Spleen (tissue), 11 donors: ENCODE results near the gene DENND1A. TPM values are rescaled to one million over a fixed set of nuclear protein-coding genes. Genes with fewer than 3 reads are reported as not detected.
A peak's percentile ranks its signal among the peaks of the same experiment; 100 is the strongest.

Experiments used
- DNase-seq: peaks from one replicate; pipeline ENCODE4 v3.0.0-alpha.2; 2020
- H3K27ac ChIP-seq, 8 donors: fragments of 200-600 bp; sonication (generic) in 7 of 8; 1 replicate in 4 of 8; 2 replicates in 4 of 8; pipeline versions ENCODE4 v1.5.0 to v1.8.0; 2016 to 2021; ENCODE audit warnings: inconsistent platforms in 4 of 8, mild to moderate bottlenecking in 4 of 8, moderate library complexity in 1 of 8
- H3K27me3 ChIP-seq, 7 donors: fragments of 200-600 bp; sonication (generic) in 6 of 7; replicated peaks in 1 of 7; 1 replicate in 4 of 7; 2 replicates in 3 of 7; pipeline versions ENCODE4 v1.5.0 to v1.8.0; 2016 to 2021; ENCODE audit warnings: inconsistent platforms in 3 of 7, mild to moderate bottlenecking in 1 of 7
- H3K36me3 ChIP-seq, 6 donors: fragments of 200-600 bp; sonication (generic) in 5 of 6; 1 replicate in 4 of 6; 2 replicates in 2 of 6; pipeline versions ENCODE4 v1.5.0 to v1.8.0; 2016 to 2021; ENCODE audit warnings: inconsistent platforms in 2 of 6
- H3K4me1 ChIP-seq, 6 donors: fragments of 200-600 bp; sonication (generic) in 5 of 6; 1 replicate in 3 of 6; 2 replicates in 3 of 6; pipeline versions ENCODE4 v1.5.0 to v1.8.0; 2016 to 2021; ENCODE audit warnings: inconsistent platforms in 3 of 6
- H3K4me3 ChIP-seq, 8 donors: fragments of 200-600 bp; sonication (generic) in 7 of 8; 1 replicate in 4 of 8; 2 replicates in 4 of 8; pipeline versions ENCODE4 v1.5.0 to v1.8.0; 2016 to 2021; ENCODE audit warnings: inconsistent platforms in 4 of 8, mild to moderate bottlenecking in 4 of 8, moderate library complexity in 2 of 8
- H3K9me3 ChIP-seq, 8 donors: fragments of 200-600 bp; sonication (generic) in 7 of 8; 1 replicate in 4 of 8; 2 replicates in 4 of 8; pipeline versions ENCODE4 v1.5.0 to v1.8.0; 2016 to 2021; ENCODE audit warnings: inconsistent platforms in 4 of 8
- POLR2A ChIP-seq, 3 donors: fragments of 450-650 bp; IDR thresholded peaks; one replicate each; pipeline ENCODE4 v1.5.1; 2017; ENCODE audit warnings: antibody characterized with exemption in 3 of 3, mild to moderate bottlenecking in 1 of 3
- POLR2AphosphoS5 ChIP-seq, 3 donors: sonication (generic); formaldehyde crosslinking; IDR thresholded peaks; one replicate each; pipeline ENCODE4 v1.5.1; 2017; ENCODE audit warnings: antibody characterized with exemption in 3 of 3
- WGBS, 5 donors: extraction: QIAGEN DNeasy Blood & Tissue Kit in 3 of 5; methylation state at CpG; one replicate each; pipeline versions ENCODE4 v1.1.5 to v1.1.7; 2013 to 2018; 5-methylcytosine and 5-hydroxymethylcytosine counted together
- intact Hi-C: fragments of 100-400 bp; cut with DNase I; formaldehyde crosslinking; loops from one replicate; pipeline ENCODE4 v1.15.0; 2023; ENCODE audit warnings: low total_unique reads
- polyA plus RNA-seq, 3 donors: library from polyadenylated mRNA; stranded (reverse); fragments of 200-250 nt; gene quantifications; one replicate each; pipeline ENCODE4 v1.2.1, GENCODE V29; 2013
- total RNA-seq, 7 donors: library from RNA; depleted of rRNA in 3 of 7; stranded (reverse); fragments of >200 nt in 3 of 7; fragmentation: NEBNext Ultra II Directional in 4 of 7; extraction: Animal tissue kit (Norgen Biotek cat#: 25700) in 4 of 7; gene quantifications; one replicate each; pipeline versions ENCODE4 v1.1.0 to v1.2.1, GENCODE V29; 2016 to 2021
- TF ChIP-seq, protein P1 (sequence below), 11 experiments: fragments of 200-600 bp in 7 of 11; fragments of 450-650 bp in 4 of 11; sonication (generic) in 4 of 11; IDR thresholded peaks in 8 of 11; conservative IDR thresholded peaks in 3 of 11; 1 replicate in 7 of 11; 2 replicates in 4 of 11; pipeline versions ENCODE4 v1.4.0 to v1.8.0; 2016 to 2021; ENCODE audit warnings: antibody characterized with exemption in 11 of 11, inconsistent platforms in 4 of 11, mild to moderate bottlenecking in 1 of 11
- donor health status: healthy with polysubstance abuse.
- donor health status: DM: no; HTN: no; CAD: no; lungs with moderate emphysema.
- donor health status: DM: no; HTN: no; CAD: no.
- donor health status: Bipolar disorder and iron deficiency.
- donor health status: healthy.
- donor health status: DM: no; HTN: no; CAD: no.
- donor health status: DM: yes; HTN: yes; CAD: no.

DENND1A gene
- total and polyA plus RNA-seq, 10 donors, result 5.4 to 59.3 (median 48.8) TPM

- WGBS, 5 donors, result 14 to 23% (median 18%) methylated on average over 2 of the region's 2 CpGs
- TF ChIP-seq, protein P1, sequence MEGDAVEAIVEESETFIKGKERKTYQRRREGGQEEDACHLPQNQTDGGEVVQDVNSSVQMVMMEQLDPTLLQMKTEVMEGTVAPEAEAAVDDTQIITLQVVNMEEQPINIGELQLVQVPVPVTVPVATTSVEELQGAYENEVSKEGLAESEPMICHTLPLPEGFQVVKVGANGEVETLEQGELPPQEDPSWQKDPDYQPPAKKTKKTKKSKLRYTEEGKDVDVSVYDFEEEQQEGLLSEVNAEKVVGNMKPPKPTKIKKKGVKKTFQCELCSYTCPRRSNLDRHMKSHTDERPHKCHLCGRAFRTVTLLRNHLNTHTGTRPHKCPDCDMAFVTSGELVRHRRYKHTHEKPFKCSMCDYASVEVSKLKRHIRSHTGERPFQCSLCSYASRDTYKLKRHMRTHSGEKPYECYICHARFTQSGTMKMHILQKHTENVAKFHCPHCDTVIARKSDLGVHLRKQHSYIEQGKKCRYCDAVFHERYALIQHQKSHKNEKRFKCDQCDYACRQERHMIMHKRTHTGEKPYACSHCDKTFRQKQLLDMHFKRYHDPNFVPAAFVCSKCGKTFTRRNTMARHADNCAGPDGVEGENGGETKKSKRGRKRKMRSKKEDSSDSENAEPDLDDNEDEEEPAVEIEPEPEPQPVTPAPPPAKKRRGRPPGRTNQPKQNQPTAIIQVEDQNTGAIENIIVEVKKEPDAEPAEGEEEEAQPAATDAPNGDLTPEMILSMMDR (IDR thresholded peaks at IDR 0.05 in 8 of 11, conservative IDR thresholded peaks at IDR 0.05 in 3 of 11), result no peak
- TF ChIP-seq POLR2AphosphoS5 (IDR thresholded peaks at IDR 0.05) (no peak), POLR2A (IDR thresholded peaks at IDR 0.05) (no peak)
- DNase-seq, result no peak
- peaks cover 20 to 83% (median 63%) of the 10 kb centered on the region in 6 donors for H3K4me1 ChIP-seq
- no peak overlapping the region for H3K4me3 ChIP-seq
- peak overlapping the region in 2 of 8 donors; percentile 0 to 23 for H3K27ac ChIP-seq
- intact Hi-C loops, result no loop called here
- H3K36me3 ChIP-seq, result no peaks in the 10 kb centered on the region
- H3K27me3 ChIP-seq, result no peaks in the 10 kb centered on the region
- H3K9me3 ChIP-seq, result peaks cover 0 to 7% (median 0%) of the 10 kb centered on the region in 8 donors
These were observed 4.1 kb downstream of the DENND1A start for GRCh38 chr9:123925819-123926218.

- TF ChIP-seq POLR2A (IDR thresholded peaks at IDR 0.05) (no peak), POLR2AphosphoS5 (IDR thresholded peaks at IDR 0.05) (no peak)
- TF ChIP-seq, protein P1 (IDR thresholded peaks at IDR 0.05 in 8 of 11, conservative IDR thresholded peaks at IDR 0.05 in 3 of 11), result no peak
- no peaks in the 10 kb centered on the region for H3K36me3 ChIP-seq
- no peak overlapping the region for H3K4me3 ChIP-seq
- intact Hi-C loops, result no loop called here
- DNase-seq, result no peak
- no peak overlapping the region for H3K27ac ChIP-seq
- peaks cover 0 to 7% (median 0%) of the 10 kb centered on the region in 8 donors for H3K9me3 ChIP-seq
- 88 to 93% (median 91%) methylated on average over 3 of the region's 3 CpGs for WGBS, 5 donors
- no peaks in the 10 kb centered on the region for H3K27me3 ChIP-seq
- H3K4me1 ChIP-seq, result peaks cover 20 to 77% (median 59%) of the 10 kb centered on the region in 6 donors
These were observed 4.8 kb downstream of the DENND1A start for GRCh38 chr9:123925161-123925560.

DNA sequence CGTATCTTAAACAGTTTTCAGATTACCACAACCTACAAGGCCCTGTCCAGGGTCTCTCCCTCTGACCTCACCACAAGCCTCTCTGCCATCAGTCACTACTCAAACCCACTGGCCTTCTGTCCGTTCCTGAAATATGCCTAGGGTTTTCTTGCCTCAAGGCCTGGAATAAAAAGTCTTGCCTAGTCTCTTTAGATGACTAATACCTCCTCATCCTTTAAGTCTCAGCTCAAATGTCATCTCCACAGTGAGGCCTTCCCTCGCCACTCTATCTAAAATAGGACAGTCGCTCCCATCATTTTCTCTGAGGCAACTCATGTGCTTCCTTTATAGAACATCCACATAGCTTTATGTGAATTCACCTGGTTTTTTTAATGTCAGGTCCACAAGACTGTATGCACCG is 5.2 kb downstream of the DENND1A start:
- Histone ChIP-seq H3K27ac (no peak overlapping the region), H3K36me3 (no peaks in the 10 kb centered on the region), H3K4me3 (no peak overlapping the region), H3K4me1 (peaks cover 20 to 76% (median 58%) of the 10 kb centered on the region in 6 donors), H3K27me3 (no peaks in the 10 kb centered on the region), H3K9me3 (peaks cover 0 to 7% (median 0%) of the 10 kb centered on the region in 8 donors)
- 90 to 94% (median 91%) methylated on average over 5 of the region's 5 CpGs for WGBS, 5 donors
- TF ChIP-seq POLR2AphosphoS5 (IDR thresholded peaks at IDR 0.05) (no peak), POLR2A (IDR thresholded peaks at IDR 0.05) (no peak)
- TF ChIP-seq, protein P1 (IDR thresholded peaks at IDR 0.05 in 8 of 11, conservative IDR thresholded peaks at IDR 0.05 in 3 of 11), result no peak
- intact Hi-C loops, result no loop called here
- DNase-seq, result no peak

GRCh38 chr9:123923884-123924283 is 6.0 kb downstream of the DENND1A start:
- DNase-seq, result no peak
- Histone ChIP-seq H3K27ac (no peak overlapping the region), H3K4me1 (peaks cover 16 to 70% (median 53%) of the 10 kb centered on the region in 6 donors), H3K36me3 (no peaks in the 10 kb centered on the region), H3K9me3 (peaks cover 0 to 7% (median 0%) of the 10 kb centered on the region in 8 donors), H3K27me3 (no peaks in the 10 kb centered on the region), H3K4me3 (no peak overlapping the region)
- TF ChIP-seq, protein P1 (IDR thresholded peaks at IDR 0.05 in 8 of 11, conservative IDR thresholded peaks at IDR 0.05 in 3 of 11), result no peak
- TF ChIP-seq POLR2A (IDR thresholded peaks at IDR 0.05) (no peak), POLR2AphosphoS5 (IDR thresholded peaks at IDR 0.05) (no peak)
- WGBS, 5 donors, result 87 to 98% (median 93%) methylated on average over 3 of the region's 3 CpGs
- intact Hi-C loops, result no loop called here
